Measurements from ENCODE around the gene ARHGAP12.
A peak's percentile ranks its signal among the peaks of the same experiment; 100 is the strongest.

ARHGAP12 gene

GRCh38 chr10:31847515-31847914, 81.1 kb downstream of the ARHGAP12 start:
- DNase-seq, result no peak
- in situ Hi-C loops (cut with MboI; ENCODE audit: low pct_unique_long_range_greater_than_20kb, low sequenced_read_pairs), result no loop called here

GRCh38 chr10:31838709-31839108, 89.9 kb downstream of the ARHGAP12 start:
- in situ Hi-C loops (cut with MboI; ENCODE audit: low pct_unique_long_range_greater_than_20kb, low sequenced_read_pairs), result no loop called here
- no peak for DNase-seq

- no peak for DNase-seq
- in situ Hi-C loops (cut with MboI; ENCODE audit: low pct_unique_long_range_greater_than_20kb, low sequenced_read_pairs), result no loop called here
Observed at GRCh38 chr10:31838065-31838464, 90.6 kb downstream of the ARHGAP12 start.

GRCh38 chr10:31836569-31837406, 91.8 kb downstream of the ARHGAP12 start:
- in situ Hi-C loops (cut with MboI; ENCODE audit: low pct_unique_long_range_greater_than_20kb, low sequenced_read_pairs), result no loop called here
- DNase-seq, result peak; percentile 43

- in situ Hi-C loops (cut with MboI; ENCODE audit: low pct_unique_long_range_greater_than_20kb, low sequenced_read_pairs), result no loop called here
- no peak for DNase-seq
Observed at GRCh38 chr10:31833753-31834152, 94.9 kb downstream of the ARHGAP12 start.

- DNase-seq, result no peak
- in situ Hi-C loops (cut with MboI; ENCODE audit: low pct_unique_long_range_greater_than_20kb, low sequenced_read_pairs), result no loop called here
Observed at GRCh38 chr10:31832261-31832660, 96.4 kb downstream of the ARHGAP12 start.

GRCh38 chr10:31830887-31831286, 97.7 kb downstream of the ARHGAP12 start:
- in situ Hi-C loops (cut with MboI; ENCODE audit: low pct_unique_long_range_greater_than_20kb, low sequenced_read_pairs), result no loop called here

GRCh38 chr10:31829776-31830175, 98.9 kb downstream of the ARHGAP12 start:
- no peak for DNase-seq
- in situ Hi-C loops (cut with MboI; ENCODE audit: low pct_unique_long_range_greater_than_20kb, low sequenced_read_pairs), result no loop called here

More at GRCh38 chr10:31830887-31831286, 97.7 kb downstream of the ARHGAP12 start:
- no peak for DNase-seq

- DNase-seq, result no peak
- in situ Hi-C loops (cut with MboI; ENCODE audit: low pct_unique_long_range_greater_than_20kb, low sequenced_read_pairs), result no loop called here
Observed at GRCh38 chr10:31823358-31823757, 105.3 kb downstream of the ARHGAP12 start.

- in situ Hi-C loops (cut with MboI; ENCODE audit: low pct_unique_long_range_greater_than_20kb, low sequenced_read_pairs), result no loop called here
- no peak for DNase-seq
Observed at GRCh38 chr10:31822616-31823318, 105.9 kb downstream of the ARHGAP12 start.

GRCh38 chr10:31822150-31822549, 106.5 kb downstream of the ARHGAP12 start:
- no peak for DNase-seq
- in situ Hi-C loops (cut with MboI; ENCODE audit: low pct_unique_long_range_greater_than_20kb, low sequenced_read_pairs), result no loop called here

GRCh38 chr10:31820778-31821369, 107.8 kb downstream of the ARHGAP12 start:
- in situ Hi-C loops (cut with MboI; ENCODE audit: low pct_unique_long_range_greater_than_20kb, low sequenced_read_pairs), result no loop called here
- no peak for DNase-seq

GRCh38 chr10:31820096-31820495, 108.5 kb downstream of the ARHGAP12 start:
- DNase-seq, result no peak
- in situ Hi-C loops (cut with MboI; ENCODE audit: low pct_unique_long_range_greater_than_20kb, low sequenced_read_pairs), result no loop called here

GRCh38 chr10:31819391-31819820, 109.2 kb downstream of the ARHGAP12 start:
- in situ Hi-C loops (cut with MboI; ENCODE audit: low pct_unique_long_range_greater_than_20kb, low sequenced_read_pairs), result no loop called here
- DNase-seq, result no peak

GRCh38 chr10:31816318-31816717, 112.3 kb downstream of the ARHGAP12 start:
- DNase-seq, result no peak
- in situ Hi-C loops (cut with MboI; ENCODE audit: low pct_unique_long_range_greater_than_20kb, low sequenced_read_pairs), result no loop called here

GRCh38 chr10:31808258-31809218, 120.1 kb downstream of the ARHGAP12 start:
- DNase-seq, result peak; percentile 70

GRCh38 chr10:31804352-31804810, 124.2 kb downstream of the ARHGAP12 start:
- in situ Hi-C loops (cut with MboI; ENCODE audit: low pct_unique_long_range_greater_than_20kb, low sequenced_read_pairs), result no loop called here
- DNase-seq, result no peak

More at GRCh38 chr10:31808258-31809218, 120.1 kb downstream of the ARHGAP12 start:
- in situ Hi-C loops (cut with MboI; ENCODE audit: low pct_unique_long_range_greater_than_20kb, low sequenced_read_pairs), result no loop called here

- in situ Hi-C loops (cut with MboI; ENCODE audit: low pct_unique_long_range_greater_than_20kb, low sequenced_read_pairs), result no loop called here
Observed at GRCh38 chr10:31803606-31804351, 124.9 kb downstream of the ARHGAP12 start.

More at GRCh38 chr10:31803606-31804351, 124.9 kb downstream of the ARHGAP12 start:
- no peak for DNase-seq
